Epidermal melanocyte (primary cell): ENCODE measurements around the gene TTC31.
"Not testable (repeated sequence)": the region's sequence is repeated elsewhere in the genome, so short reads cannot be mapped to it uniquely, and the experiment has no call there.

ENCODE experiments used
- DNase-seq: peaks from one replicate; pipeline ENCODE4 v3.0.0; 2011; ENCODE audit warnings: low spot score; ENCODE audit not compliant: insufficient read length

The TTC31 gene

DNA sequence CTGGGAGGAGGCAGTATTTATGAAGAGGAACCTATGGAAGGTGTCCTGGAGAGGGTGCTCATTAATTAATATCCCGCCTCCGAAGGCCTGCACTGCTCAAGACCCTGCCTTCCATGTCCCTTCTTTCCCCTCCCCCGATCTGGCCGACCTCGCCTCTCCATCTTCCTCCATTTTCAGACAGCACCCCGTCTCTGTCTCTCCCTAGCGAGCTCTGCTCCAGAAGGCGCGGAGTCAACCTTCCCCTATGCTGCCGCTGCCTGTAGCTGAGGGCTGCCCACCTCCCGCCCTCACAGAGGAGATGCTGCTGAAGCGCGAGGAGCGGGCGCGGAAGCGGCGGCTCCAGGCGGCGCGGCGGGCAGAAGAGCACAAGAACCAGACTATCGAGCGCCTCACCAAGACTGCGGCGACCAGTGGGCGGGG is 25.7 kb upstream of the TTC31 start:
- DNase-seq, result no peak

DNA sequence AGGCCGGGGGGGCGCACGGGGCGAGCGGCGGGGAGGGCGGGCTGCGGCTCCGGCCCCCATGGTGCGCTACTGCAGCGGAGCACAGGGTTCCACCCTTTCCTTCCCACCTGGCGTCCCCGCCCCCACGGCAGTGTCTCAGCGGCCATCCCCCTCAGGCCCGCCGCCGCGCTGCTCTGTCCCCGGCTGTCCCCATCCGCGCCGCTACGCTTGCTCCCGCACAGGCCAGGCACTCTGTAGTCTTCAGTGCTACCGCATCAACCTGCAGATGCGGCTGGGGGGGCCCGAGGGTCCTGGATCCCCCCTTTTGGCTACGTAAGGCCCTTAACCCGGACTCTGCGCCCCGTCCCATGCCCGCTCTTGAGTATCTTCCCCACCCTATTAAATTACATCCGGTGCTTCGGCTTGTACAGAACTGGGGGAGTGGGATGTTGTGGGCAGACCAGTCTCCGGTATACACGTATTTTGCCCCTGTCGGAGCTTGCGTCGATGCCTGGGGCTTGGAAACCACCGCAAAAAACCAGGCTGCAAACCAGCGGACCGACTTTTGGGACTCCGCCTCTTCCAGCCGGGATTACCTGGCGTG is 25.2 kb upstream of the TTC31 start:
- no peak for DNase-seq

- DNase-seq, result peak; percentile 97
Measured at GRCh38 chr2:74458132-74458937, 24.5 kb upstream of the TTC31 start, which contains the start of gene WBP1. TSS of gene WBP1 (plus strand) at chr2:74458438. CDS start at chr2:74458603, 165 bp downstream.

GRCh38 chr2:74458938-74459363 is 23.9 kb upstream of the TTC31 start:
- DNase-seq, result no peak

DNA sequence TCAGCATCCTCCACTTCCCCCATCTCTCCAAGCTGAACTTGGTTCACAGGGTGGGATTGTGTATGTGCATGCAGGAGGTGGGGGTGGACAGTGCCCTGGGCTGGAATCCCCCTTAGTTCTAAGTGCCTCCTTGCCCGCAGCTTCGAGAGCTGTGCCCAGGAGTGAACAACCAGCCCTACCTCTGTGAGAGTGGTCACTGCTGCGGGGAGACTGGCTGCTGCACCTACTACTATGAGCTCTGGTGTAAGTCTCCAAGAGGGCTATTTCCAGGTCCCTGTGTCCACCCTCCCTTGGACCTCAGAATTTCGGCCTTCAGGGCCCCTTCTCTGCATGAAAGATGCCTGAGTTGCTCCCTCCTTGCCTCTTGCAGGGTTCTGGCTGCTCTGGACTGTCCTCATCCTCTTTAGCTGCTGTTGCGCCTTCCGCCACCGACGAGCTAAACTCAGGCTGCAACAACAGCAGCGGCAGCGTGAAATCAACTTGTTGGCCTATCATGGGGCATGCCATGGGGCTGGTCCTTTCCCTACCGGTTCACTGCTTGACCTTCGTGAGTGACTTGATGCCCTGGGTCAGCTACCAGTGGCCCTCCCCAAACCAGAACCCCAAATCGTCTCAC is 23.3 kb upstream of the TTC31 start:
- DNase-seq, result not testable (repeated sequence)

GRCh38 chr2:74460187-74460586 is 22.7 kb upstream of the TTC31 start:
- not testable (repeated sequence) for DNase-seq

GRCh38 chr2:74461187-74462053 is 21.5 kb upstream of the TTC31 start:
- DNase-seq, result no peak

DNA sequence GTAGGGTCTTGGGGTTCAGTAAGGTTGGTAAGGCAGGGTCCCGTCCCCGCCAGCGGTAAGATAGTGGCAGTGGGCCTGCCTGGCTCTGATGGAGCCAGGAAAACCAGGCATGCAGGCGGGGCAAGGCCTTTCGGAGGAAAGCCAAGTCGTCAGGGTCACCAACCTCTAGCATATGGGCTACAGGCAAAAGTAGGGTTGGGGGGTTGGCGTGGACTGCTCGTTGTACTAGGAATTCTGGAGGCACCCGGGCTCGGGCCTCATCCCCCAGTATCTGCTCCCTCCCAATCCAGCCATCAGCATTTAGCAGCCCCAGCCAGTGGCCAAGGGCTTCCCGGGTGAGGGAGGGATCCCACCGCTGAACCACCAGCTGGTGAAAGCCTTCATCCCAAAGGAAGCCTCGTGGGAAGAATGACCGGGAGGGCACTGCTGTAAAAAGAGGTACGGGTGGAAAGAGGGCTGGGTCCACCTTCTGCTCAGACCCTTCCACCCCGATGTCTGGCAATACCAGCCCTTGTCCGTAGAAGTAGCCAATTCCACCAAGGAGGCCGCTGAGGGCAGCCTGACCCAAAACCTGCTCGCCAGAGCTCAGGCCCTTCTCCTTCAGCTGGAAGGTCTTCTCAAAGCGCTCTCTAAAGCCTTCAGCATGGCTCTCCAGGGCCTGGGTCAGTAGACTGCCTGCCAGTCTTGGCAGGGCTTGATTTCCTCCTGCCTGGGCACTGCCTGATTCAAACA is 20.7 kb upstream of the TTC31 start:
- no peak for DNase-seq

DNA sequence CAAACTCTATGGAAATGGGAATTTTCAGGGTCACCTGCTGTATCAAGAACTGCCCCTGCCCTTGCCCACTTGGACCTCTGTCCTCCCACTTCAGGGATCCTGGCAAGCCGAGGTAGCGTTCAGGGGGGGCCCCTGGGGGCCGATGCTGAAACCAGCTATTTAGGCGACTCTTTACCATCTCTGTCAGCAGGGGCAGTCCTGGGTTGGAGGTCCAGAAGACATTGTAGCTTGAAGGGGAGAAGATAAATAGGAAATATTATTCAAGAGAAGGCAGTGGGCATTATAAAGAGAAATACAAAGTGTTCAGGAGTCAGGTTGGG is 20.1 kb upstream of the TTC31 start:
- DNase-seq, result no peak

DNA sequence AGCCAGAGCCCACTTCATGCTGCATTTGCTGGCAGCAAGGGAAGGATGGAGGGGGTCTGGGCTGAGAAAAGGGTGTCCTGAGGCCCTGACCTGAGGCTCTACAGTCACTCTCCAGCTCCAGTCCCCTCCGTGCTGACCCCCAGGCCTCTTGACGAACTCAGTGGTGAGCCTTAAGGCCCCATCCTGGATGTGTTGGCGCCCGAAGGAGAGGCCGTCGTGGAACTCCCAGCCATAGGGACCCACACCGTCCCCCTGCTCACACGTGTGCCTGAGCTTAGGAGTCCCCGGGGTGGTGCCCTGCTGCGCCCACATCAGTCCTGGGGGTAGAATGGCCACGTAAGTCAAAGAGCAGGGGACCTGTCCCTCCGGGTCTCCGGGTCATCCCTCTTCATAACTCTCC is 18.5 kb upstream of the TTC31 start:
- DNase-seq, result no peak

- DNase-seq, result not testable (repeated sequence)
Measured at GRCh38 chr2:74470742-74471141, 12.1 kb upstream of the TTC31 start.

DNA sequence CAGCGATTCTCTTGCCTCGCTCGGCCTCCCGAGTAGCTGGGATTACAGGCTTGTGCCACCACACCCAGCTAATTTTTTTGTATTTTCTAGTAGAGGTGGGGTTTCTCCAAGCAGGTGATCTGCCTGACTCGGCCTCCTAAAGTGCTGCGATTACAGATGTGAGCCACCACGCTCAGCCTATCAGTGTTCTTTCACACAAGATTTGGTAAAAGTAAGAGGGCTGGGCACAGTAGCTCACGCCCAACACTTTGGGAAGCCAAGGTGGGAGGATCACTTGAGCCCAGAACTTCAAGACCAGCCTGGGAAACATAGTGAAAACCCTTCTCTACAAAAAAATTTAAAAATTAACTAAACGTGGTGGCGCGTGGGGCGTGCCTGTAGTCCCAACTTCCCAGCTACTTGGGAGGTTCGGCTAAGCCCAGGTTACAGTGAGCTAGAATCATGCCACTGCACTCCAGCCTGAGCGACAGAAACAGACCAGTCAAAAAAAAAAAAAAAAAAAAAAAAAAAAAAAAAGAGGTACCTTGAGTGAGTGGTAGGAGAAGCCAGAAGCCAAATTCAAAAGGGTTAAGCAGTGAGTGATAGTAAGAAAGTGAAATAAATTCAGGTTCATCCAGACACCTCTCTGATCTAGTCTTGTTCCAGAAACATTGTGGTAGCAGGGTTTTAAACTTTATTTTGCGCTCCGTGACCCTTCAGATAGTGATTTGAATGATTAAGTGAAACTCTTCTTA is 11.4 kb upstream of the TTC31 start:
- no peak for DNase-seq

DNA sequence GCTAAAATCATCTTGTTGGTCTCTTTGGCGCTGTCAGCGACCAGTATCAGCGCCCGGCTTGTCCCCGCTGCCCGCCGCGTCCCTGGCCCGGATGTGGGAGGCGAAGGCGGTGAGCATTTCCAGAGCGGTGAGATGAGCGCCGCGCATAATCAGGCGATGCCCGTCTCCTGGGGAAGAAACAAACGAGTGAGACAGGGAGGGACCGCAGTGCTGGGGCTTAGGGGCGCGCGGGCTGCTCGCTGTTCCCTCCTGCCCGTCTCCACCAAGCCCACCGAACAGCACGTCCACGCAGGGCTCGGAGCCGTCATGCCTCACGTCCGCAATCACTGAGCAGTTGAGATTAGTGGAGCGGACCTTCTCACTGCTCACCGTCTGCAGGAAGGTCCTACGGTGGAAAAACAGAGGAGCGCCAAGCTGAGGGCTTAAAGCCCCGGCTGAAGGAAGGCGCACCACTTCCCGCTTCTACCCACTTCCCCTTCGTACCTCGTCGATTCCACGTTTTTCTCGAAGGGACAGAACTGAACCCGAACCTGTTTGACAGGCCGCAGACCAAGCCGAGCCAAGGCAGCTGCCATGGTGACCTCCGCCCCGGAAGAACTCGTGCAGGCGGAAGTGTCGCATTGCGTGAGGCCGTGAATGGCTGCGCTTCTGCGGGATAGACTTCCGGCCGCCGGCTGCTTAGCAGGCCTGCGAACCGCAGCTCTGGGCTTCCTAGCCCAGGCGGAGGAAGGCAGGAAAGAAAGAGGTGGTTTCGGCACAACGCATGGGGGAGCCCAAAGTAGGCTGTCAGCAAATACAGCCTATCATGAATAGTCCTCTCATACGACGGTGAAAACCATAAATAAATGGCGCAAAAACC is 10.6 kb upstream of the TTC31 start, which contains the start of gene MRPL53:
Gene MRPL53 (minus strand): TSS at position 595 of the 859 bp plus-strand sequence. CDS start 20 bp downstream, at position 575.
- DNase-seq, result peak; percentile 76

DNA sequence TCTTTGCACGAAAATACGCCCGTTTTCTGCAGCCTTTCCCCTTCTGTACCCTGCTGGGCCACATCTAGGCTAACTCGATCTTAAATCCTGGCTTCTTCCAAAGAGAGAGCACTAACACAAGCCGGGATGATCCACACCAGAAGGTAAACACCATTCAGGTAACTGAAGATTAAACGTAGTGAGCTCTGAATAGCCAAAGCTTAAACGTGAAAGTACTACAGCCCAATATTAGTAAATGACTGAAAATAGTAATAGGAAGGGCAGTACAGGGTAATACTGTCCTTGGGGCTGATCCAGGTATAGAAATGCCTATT is 10.0 kb upstream of the TTC31 start:
- DNase-seq, result no peak

DNA sequence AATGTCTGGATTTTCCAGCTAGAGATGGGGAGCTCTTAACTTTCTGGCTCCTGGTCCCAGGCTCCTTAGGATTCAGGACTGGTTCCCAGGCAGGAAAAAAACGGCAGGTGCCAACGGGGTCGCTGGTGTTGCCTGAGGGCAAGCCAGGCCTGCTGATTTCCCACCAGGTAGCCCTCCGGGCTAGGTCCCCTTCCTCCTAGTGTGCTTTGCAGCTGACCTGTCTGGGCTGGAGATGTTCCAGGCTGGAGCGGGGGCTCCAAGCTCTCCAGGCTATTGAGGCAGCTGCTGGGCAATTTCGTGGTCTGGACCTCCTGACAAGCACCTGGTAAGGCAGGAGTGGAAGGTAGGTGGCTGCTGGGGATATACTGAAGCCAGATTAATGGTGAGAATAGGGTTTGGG is 8.4 kb upstream of the TTC31 start:
- DNase-seq, result no peak

GRCh38 chr2:74474899-74475298 is 8.0 kb upstream of the TTC31 start:
- DNase-seq, result no peak

DNA sequence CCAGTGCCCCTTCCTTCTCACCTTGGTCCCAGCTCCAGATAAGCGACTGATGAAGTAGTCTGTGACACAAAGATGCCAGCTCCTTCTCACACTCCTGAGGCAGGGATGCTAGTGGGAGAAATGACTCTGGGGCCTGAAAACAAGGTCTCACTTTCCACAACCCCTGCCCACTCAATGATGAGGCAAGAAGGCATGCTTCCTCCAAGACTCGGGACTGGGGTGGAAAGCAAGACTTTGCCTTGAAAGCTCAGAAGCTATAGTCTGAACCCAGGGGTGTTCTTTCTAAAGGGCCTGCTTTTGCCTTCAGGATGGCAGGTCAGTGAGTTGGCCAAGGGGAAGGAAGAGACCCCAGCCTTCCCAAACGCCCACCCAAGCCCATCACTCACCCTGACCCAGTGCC is 1.4 kb upstream of the TTC31 start:
- DNase-seq, result no peak

DNA sequence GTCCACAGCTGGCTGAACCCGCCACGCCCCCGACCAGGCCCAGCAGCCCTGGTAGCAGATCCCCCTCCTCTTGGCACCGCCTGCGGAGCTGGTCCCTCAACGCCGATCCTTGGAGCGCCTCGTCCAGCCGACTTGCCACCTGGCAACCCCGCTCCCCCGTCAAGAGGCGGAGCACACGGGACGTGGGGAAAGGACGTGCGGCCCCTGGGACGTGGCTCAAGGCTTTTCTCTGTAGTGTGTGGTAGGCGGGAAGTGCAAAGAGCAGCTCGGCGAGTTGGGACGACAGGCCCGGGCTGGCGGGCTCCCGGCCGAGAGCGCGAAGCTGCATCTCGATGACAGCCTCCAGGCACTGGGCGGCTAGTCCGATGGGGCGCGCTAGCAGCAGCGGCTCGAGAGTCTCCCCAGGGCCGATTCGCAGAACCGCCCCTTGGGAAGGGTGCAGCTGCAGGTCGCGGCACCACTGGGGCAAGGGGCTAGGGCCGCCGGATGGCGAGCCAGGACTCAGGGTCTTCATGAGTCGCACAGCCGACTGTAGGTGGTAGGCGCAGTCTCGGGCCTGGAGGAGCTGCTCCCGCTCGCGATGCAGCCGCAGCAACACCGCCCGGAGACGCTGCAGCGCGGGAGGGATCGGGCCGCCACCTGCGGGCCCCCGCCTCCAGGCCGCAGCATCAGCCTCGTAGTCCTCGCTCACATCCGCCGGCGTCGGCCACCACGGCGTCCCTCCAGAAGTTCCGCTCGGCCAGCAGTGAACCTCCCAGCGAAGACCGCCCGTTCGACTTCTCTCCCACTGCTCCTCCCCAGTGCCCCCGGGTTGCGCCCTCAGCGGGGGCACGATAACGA is 700 bp upstream of the TTC31 start:
- no peak for DNase-seq
